ENCODE results near the gene ATP6V1B1.

Gene ATP6V1B1

DNA sequence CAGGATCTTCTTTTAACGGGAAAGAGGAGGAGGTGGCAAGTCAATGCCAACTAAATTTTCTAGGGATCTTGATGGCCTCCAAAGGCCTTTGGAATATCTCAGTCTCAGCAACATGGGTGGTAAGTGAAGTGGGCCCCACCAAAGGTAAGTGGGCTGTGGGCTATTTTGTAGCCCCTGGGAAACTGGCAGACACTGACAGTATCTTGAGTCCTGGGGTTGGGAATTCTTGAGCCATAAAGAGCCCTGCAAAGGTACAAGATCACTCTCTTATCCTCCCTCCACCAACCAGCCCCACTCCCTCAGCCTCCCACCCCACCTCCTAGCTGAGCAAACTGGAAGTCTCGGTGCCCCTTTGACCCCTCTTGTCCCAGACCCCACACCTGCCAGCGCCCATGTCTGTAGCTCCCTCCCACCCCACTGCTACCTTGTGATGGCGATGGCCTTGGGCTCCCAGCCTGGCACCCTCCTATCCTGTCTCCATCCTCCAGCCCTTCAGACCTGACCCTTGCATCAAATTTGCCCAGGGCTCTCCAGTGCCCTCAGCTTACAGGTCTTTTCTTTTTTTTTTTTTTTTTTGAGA lies 8.5 kb downstream of the ATP6V1B1 start:
- DNase-seq (ENCODE audit: low spot score): no peak

DNA sequence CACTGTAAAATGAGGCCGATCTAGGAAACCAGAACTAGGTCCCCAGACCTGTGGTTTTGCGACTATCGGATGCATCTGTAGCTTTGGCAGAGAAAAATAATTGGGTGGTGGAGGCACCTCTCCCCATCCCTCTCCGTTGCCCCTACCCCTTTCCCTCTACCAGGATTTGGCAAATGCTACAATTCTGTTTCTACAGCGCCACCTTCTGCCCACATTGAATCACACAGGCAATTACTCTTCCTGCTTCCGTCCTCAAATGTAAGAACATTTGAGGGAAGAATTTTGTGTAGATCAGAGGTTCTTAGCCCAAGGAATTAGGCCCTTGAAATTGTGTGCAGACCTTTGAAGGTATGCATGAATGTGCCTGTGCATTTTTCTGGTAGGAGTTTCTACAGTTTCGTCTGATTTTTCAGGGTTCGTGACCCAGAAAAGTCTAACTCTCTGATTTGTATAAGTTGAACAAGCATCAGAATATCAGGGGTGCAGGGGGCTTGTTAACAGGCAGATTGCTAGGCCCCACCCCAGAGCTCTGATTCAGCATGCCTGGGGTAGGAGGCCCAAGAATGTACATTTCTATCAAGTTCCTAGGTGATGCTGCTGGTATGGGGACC lies 11.2 kb downstream of the ATP6V1B1 start:
- DNase-seq (ENCODE audit: low spot score): peak; percentile 53

DNA sequence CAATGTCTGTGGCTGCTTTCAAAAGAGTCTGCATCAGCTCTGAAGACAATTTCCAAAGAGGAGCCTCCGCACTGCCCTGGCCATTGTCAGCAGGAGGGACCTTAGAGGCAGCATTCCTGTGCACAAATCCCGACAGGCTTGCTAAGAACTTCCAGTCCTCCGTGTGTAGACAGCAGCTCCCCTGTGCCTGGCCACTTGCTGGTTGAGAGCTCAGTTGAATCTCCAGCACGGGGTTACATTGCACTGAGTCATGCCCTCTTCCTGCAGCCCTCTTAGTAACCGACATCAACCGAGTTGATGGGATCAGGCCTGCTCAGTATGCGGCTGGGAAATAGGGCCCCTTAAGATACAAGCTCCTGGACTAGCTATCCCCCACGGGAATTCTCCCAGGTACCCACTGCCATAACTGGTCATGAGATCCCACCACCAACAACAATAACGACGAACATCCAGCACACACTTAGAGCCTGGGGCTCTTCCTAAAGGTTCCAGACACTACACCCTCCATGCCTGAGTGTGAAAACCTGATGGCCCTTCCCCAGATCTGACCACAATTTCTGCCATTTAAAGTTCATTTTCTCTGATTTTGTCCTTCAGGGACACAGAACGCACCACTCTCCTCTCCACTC lies 12.0 kb downstream of the ATP6V1B1 start:
- DNase-seq (ENCODE audit: low spot score): no peak

DNA sequence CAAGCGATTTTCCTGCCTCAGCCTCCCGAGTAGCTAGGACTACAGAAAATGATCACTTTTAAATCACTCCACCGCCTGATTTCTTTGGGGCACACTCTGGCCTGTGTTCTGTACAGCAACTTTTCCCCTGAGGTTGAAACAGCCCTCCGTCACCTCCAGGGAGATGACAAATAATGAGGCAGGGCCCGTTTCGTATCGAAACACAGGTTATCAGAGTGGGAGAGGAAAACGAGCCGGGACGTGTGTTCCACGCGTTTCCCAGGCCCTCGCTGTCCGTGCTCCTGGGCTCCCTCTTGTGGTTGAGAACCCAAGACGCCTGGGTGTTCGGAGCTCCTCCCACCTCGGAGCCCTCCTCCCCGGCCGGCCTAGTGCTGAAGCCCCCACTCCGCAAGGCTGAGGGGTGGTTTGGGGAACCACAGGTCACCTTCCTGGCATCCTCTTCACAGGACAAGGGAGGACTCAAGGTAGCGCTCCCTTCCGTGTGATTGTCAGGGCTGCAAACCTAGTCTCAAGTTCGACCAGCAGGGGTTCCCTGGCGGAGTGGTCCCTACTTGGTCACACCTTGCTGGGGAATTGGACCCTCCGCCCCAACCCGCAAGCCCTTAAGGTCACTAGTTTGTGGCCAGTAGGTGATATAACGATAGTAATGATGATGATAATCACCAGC lies 12.8 kb downstream of the ATP6V1B1 start:
- DNase-seq (ENCODE audit: low spot score): peak; percentile 75

DNA sequence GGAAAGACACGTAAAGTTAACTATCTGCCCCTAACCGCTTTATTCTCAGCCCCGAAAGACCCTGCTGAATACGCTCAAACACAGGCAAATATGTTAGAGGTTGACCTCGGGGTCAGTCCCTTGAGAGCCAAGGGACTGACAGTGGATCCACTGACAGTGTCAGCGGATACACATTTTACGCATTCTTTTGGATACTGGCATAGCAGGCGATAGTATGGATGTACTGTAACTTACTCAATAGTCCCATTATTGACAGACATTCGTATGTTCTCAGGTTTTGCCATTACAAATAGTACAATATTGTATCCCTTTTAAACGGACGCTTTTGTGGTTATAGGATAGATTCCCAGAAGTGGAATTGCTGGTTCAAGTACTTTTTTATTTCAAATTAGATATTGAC lies 13.4 kb downstream of the ATP6V1B1 start:
- DNase-seq (ENCODE audit: low spot score): no peak

DNA sequence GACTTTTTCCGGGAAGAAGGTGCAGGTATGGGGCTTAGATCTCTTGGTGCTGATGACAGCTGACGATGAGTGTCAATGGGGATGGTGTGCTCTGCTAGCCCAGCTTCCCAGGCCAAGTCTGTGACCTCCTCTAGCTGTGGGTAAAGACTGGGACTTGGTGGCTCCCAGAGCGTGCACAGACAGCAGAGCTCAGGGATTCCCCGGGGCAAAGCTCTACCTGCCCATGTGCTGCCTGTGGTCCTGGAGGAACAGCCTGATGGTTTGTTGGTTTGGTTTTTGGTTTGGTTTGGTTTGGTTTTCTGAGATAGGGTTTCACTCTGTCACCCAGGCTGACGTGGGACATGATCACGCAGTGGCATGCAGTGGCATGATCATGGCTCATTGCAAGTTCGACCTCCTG lies 19.2 kb downstream of the ATP6V1B1 start:
- no peak for DNase-seq (ENCODE audit: low spot score)

DNA sequence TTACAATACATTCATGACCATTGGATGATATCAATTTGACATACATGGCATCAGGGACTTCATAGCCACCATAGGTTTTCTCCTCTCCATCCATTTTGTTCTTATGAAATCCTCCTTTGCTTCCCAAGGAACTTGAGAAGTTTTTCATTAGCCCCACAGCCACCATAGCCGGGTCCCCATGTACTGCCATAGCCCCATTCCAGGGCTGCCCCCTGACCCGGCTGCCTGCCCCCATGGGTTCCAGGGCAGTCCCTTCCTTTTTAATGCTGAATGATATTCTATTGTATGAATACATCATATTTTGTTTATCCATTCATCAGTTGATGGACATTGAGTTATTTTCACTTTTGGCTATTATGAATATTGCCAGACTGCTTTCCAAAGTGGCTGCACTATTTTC lies 20.4 kb downstream of the ATP6V1B1 start:
- DNase-seq (ENCODE audit: low spot score): no peak

DNA sequence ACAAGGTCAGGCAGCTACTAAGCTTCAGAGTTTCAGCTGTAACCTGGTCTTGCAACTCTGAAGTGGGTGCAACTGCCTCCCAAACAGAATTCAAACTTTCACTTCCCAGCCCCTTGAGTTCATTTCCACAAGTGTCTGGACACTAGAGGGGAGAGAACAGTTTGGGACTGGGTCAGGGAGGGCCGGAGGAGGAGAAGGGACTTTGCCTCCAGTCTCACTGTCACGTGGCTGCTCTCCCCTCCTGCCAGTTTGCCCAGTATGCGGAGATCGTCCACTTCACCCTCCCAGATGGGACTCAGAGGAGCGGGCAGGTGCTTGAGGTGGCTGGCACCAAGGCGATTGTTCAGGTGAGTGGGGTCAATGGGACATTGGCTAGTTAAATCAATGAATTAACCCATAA lies 22.1 kb downstream of the ATP6V1B1 start:
- DNase-seq (ENCODE audit: low spot score): no peak

DNA sequence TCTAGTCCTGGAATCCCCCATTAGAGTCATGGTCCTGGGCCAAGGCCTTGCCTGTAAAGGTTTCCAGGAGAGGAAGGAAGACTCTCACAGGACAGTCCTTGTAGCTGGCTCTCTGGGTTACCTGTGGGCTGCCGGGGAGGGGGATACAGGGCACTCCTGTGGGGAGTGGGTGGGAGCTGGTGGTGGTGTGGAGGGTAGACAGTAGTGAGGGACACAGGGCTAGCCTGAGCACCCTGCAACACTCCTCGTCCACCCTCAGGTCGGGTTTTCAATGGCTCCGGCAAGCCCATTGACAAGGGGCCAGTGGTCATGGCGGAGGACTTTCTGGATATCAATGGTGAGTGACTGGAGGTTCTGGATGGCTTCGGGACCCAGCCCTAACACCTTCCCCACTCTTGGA lies 23.1 kb downstream of the ATP6V1B1 start:
- DNase-seq (ENCODE audit: low spot score): no peak

DNA sequence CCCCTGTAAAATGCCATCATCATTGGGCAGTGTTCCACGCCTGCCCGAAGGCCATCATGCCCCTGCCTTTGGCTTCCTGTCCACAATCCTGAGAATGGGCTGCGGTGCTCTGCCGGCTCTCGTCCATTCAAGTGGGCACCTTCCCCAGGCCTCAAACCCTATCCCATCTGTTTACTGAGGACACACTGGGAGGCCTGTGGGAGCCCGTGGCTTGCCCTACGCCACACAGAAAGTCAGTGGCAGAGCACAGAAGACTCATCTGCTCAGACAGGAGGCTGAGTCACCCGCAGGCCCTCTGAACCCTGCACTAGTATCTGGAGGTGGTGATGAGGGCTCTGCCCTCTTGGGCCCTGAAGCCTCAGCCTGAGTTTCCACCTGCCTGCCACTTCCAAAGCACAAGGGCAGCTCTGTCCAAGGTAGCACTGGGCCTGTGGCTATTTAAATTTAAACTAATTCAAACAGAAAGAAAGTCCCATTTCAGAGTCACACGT lies 23.6 kb downstream of the ATP6V1B1 start:
- no peak for DNase-seq (ENCODE audit: low spot score)

DNA sequence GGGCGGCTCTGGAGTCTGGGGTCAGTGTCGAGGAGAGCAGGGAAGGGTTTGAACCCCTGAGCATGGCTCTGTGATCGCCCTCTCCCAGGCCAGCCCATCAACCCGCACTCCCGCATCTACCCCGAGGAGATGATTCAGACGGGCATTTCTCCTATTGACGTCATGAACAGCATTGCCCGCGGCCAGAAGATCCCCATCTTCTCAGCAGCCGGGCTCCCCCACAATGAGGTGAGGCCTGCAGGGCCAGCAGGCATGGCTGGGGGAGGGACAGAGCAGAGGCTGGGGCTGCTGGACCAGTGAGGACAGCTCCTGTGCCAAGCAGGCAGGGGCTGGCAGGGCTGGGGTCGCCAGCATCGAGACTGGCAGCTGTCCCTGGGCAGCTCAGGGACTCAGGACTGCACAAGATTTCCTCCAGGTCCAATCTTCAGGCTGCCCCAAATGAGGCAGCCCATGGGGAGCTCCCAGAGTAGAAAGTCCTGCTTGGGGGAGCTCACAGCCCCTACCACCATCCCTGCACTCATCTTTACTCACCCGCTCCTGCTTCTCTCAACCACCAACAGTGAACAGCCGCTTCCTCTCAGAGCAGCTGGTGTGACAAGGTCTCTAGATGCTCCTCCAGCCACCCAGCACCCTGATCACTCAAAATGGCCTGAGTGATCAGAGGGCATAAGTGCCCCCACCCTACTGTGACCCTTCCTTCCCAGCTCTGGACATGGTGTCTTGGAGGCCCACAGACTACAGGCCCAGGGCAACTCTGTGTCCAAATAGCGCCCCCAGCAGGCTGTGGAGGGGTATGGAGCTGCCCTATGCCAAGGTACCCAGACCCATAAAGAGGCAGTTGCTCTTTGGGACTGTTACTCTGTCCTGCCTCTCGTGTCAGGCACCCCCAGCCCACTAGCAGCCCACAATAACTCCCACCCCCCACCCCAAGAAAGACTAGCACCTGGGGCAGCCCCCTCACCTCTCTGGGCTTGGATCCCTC lies 24.4 kb downstream of the ATP6V1B1 start:
- DNase-seq (ENCODE audit: low spot score): no peak

DNA sequence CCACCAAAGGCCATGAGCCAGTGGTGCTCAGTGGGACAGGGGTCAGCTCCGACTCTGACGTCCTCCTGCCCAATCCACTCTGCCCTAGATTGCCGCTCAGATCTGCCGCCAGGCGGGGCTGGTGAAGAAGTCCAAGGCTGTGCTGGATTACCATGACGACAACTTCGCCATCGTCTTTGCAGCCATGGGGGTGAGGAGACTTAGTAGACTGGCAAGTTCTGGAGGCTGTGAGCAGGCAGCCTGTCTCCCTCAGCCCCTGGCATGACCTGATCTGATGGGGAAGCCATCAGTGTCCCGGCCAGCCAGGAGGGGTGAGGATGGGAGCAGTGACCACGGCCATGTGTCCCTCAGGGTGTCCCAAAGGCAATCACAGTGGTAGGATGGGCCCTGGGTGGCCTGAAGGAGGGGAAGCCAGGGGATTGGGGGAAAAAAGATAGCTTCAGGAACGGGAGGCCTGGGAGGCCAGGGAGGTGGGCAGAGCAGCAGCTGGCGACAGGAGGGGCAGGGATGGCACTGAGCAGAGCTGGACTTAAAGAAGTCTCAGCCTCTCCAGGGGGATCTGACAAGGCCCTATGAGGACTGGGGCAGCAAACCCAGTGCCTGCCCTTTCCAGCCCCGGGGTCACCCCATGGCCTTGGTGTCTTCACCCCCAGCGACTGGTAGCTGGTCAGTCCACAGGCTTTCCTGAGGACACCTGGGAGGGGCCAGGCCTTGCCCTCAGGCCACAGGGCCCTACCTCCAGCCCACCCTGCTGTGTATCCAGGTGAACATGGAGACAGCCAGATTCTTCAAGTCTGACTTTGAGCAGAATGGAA lies 25.3 kb downstream of the ATP6V1B1 start:
- DNase-seq (ENCODE audit: low spot score): no peak

DNA sequence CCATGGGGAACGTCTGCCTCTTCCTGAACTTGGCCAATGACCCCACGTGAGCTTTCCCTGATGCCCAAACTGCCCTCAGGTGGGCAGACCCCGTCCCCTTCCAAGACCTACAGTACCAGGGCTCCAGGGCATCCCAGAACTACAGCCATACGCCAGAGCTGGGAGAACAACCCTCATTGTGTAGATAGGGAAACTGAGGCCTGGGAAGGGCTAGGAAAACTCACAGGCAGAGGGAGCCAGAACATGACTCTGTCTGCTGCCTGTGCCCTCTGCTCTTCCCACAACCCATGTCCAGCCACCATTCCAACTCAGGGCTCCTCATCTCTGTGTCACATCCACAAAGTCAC lies 25.9 kb downstream of the ATP6V1B1 start:
- no peak for DNase-seq (ENCODE audit: low spot score)

DNA sequence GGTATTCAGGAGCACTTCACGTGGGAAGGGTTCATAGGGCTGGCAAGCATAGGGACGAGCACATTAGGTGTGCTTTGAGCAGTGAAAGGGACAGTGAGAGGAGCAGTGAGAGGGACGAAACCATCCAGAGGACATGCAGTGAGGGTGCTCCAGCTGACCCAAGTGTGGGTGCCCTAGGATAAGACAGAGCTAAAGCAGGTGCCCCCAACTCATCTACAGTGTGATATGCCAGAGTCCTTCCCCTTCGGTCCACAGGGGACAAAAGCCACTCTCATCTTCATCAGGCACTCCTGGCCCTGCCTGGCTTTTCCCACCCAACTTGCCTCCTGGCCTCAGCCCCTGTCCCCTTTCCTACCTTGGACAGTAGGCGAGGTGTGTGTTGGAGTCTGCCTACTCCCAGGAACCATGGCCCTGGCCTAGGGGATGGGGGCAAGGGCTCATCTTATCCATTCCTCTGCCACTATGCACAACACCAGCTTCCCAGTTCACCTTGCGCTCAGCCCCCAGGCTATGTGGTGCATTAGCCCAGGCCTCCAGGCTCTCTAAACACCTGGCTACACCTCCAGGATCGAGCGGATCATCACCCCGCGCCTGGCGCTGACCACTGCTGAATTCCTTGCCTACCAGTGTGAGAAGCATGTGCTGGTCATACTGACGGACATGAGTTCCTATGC lies 26.6 kb downstream of the ATP6V1B1 start:
- no peak for DNase-seq (ENCODE audit: low spot score)

DNA sequence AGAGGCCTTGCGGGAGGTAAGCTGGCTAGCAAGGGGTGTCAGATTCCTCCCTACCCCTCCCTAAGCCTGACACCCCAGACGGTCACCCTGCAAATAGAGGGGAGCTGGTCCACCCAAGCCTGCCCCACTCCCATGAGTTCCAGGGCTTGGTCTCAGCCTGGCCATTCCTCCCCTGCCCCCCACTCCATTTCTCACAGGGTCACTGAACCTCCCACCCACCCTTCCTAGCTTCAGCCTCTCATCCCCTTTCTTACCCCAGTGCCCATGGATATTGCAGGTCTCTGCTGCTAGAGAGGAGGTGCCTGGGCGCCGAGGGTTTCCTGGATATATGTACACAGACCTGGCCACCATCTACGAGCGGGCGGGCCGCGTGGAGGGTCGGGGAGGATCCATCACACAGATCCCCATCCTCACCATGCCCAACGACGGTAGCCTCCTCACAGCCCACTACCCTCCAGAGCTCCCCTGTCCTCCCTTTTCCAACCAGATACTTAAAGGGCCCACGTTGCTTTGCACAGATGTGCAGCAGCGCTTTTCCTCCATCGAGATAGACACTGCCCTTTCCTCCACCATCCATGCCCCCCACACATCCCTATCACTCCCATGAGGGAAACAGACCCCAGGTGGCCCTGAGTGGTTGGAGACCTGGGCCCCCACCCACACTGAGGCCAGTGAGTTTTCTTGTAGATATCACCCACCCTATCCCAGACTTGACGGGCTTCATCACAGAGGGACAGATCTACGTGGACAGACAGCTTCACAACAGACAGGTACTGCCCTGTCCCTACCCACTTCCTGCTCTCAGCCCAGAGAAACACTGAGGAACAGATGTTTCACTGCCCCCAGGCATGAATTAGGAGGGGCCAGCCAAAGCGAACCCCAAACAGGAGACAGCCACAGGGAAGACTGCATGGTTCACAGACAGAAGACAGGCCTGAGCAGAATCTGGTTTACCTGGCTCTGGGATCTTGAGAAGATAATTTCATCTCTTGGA lies 27.5 kb downstream of the ATP6V1B1 start:
- DNase-seq (ENCODE audit: low spot score): no peak

DNA sequence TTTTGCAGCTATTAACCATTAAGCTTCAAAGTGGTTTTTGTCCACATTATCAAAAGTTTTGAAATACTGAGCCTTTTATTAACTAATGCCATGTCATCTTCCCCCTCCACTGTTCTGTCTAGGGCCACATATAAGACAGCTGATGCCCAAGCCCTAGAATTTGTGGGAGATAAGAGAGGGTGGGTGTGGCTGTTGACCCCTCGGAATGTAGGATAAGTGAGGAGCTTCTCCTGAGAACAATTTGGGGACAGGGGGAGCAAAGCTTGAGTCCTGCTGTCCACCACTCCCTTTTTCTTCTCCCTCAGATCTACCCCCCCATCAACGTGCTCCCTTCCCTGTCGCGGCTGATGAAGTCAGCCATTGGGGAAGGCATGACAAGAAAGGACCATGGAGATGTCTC lies 28.4 kb downstream of the ATP6V1B1 start:
- no peak for DNase-seq (ENCODE audit: low spot score)

DNA sequence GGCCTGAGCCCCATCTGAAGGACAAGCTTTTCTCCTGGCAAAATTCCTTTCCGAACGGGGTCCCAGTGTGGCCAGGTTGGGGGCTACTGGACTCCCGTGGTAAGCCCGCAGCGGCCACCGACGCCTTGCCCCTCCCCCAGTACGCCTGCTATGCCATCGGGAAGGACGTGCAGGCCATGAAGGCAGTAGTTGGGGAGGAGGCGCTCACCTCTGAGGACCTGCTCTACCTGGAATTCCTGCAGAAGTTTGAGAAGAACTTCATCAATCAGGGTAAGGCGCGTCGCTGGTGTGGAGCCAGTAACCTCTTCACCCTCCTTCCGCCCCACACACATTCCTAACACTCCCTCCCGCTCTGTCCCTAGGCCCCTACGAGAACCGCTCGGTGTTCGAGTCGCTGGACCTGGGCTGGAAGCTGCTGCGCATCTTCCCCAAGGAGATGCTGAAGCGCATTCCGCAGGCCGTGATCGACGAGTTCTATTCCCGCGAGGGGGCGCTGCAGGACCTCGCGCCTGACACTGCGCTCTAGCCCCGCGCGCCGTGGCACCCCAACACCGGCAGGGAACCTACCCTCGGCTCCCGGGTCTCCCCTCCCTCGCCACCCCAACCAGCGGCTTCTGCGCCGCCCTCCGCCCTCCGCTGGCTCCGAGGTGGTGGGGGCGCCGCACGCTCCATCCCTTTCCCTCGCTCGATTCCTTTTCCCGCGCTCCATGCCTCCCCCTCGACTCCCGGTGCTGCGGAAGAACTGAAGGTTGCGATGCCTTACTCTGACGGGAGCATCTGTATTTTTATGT lies 29.1 kb downstream of the ATP6V1B1 start:
- peak; percentile 93 for DNase-seq (ENCODE audit: low spot score)

DNA sequence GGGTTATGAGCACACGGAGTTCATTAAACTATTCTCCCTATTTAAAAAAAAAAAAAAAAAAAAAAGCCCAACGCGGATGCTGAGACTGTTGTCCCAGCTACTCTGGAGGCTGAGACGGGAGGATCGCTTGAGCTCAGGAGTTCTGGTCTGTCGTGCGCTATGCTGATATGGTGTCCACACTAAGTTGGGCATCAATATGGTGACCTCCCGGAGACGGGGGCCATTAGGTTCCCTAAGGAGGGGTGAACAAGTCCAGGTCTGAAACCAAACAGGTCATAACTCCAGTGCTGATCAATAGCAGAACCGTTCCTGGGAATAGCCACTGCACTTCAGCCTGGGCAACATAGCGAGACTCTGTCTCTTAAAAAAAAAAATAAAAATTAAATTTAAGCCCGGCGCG lies 29.8 kb downstream of the ATP6V1B1 start:
- DNase-seq (ENCODE audit: low spot score): no peak

DNA sequence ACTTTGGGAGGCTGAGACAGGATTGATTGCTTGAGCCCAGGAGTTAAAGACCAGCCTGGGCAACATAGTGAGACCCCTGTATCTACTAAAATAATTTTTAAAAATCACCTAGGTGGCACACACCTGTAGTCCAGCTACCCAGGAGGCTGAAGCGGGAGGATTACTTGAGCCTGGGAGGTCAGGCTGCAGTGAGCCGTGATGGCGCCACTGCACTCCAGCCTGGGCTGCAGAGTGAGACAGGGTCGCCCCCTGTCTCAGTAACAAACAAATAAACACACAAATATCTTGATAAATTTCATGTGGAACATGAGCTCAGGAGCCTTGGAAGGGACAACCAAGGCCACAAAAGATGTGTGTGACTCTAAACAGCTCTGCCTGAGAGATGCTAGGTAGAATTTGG lies 31.0 kb downstream of the ATP6V1B1 start:
- peak; percentile 13 for DNase-seq (ENCODE audit: low spot score)

All from hematopoietic multipotent progenitor cell treated with erythropoietin and hydrocortisone succinate and interleukin-3 and kit ligand, for 17 days (in vitro differentiated cells).